Activated CD8-positive, alpha-beta memory T cell treated with anti-CD3 and anti-CD28 coated beads, Interleukin-2, amount 50 U/mL, for 24 hours (primary cell): ENCODE data around the gene PRR5.
A peak's percentile ranks its signal among the peaks of the same experiment; 100 is the strongest.
"Not testable (repeated sequence)": the region's sequence is repeated elsewhere in the genome, so short reads cannot be mapped to it uniquely, and the experiment has no call there.

Experiments
- DNase-seq: peaks from one replicate; pipeline ENCODE4 v3.0.0-alpha.2; 2020; ENCODE audit errors: extremely low read depth

Gene PRR5

GRCh38 chr22:44673406-44673805 lies 28.6 kb upstream of the PRR5 start:
- no peak for DNase-seq

GRCh38 chr22:44676066-44676440 lies 26.0 kb upstream of the PRR5 start:
- DNase-seq, result not testable (repeated sequence)

GRCh38 chr22:44676441-44677352 lies 25.3 kb upstream of the PRR5 start:
- DNase-seq, result no peak

- DNase-seq, result no peak
Observed at GRCh38 chr22:44677353-44677840, 24.6 kb upstream of the PRR5 start.

GRCh38 chr22:44677871-44678555 lies 24.0 kb upstream of the PRR5 start:
- DNase-seq, result no peak

GRCh38 chr22:44678556-44679305 lies 23.3 kb upstream of the PRR5 start:
- no peak for DNase-seq

GRCh38 chr22:44679306-44679647 lies 22.7 kb upstream of the PRR5 start:
- DNase-seq, result not testable (repeated sequence)

- DNase-seq, result no peak
Observed at GRCh38 chr22:44680058-44680457, 21.9 kb upstream of the PRR5 start.

GRCh38 chr22:44680481-44680894 lies 21.5 kb upstream of the PRR5 start:
- DNase-seq, result no peak

GRCh38 chr22:44682556-44683168 lies 19.3 kb upstream of the PRR5 start:
- no peak for DNase-seq

- no peak for DNase-seq
Observed at GRCh38 chr22:44683237-44683636, 18.8 kb upstream of the PRR5 start.

GRCh38 chr22:44683881-44684280 lies 18.1 kb upstream of the PRR5 start:
- no peak for DNase-seq

GRCh38 chr22:44684506-44685383 lies 17.3 kb upstream of the PRR5 start:
- peak; percentile 70 for DNase-seq

- peak; percentile 71 for DNase-seq
Observed at GRCh38 chr22:44685384-44686056, 16.5 kb upstream of the PRR5 start.

GRCh38 chr22:44686873-44687600 lies 15.0 kb upstream of the PRR5 start:
- no peak for DNase-seq

- DNase-seq, result no peak
Observed at GRCh38 chr22:44689173-44689572, 12.8 kb upstream of the PRR5 start.

- DNase-seq, result no peak
Observed at GRCh38 chr22:44689915-44690524, 12.0 kb upstream of the PRR5 start.

- DNase-seq, result no peak
Observed at GRCh38 chr22:44691796-44692661, 10.0 kb upstream of the PRR5 start.
